ENCODE data around the gene ASF1B.
"Not testable (repeated sequence)": the region's sequence is repeated elsewhere in the genome, so short reads cannot be mapped to it uniquely, and the experiment has no call there.

ASF1B gene
- 1.3 to 5.4 (median 2.5) reads per million in 9 experiments for total RNA-seq

DNA sequence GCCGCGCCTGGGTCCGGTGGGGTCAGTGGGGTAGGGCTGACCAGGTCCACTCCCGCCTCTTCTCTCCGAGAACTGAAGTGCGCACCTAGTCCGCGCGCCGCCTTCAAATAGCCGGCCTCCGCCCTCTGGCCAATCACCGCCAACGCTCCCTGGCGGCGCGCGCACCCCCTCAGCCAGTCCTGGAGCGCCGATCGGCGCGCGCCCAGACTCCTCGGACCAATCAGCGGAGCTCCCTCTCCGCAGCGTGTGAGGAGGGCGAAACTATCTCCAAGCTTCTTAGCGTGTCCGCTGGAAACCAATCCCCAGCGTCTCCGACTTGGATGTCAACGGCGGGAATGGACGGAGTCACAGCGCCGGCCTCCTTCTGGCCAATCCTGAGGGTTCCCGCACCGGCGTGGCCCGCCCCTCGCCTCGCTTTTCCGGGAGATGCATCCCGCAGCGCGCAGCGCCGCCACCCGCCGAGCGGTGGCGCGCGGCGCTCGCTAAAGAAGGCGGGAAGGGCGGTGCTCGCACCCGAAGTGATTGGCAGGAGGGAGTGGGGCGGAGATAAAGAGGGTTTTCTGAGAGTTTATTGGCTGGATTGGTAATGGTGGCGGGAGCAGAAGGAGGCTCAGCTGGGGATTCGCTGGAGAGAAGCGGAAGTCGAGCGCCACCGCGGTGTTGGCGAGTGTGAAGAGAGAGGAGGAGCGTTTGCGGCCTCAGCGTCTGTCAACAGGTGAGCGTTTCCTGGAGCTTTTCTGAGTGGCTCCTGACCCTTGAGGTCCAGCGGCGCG lies at the start of gene ASF1B:
ASF1B (minus strand) TSS at position 81 of the 773 bp plus-strand sequence. CDS start 133 bp downstream, outside the sequence.
- Mint-ChIP-seq H3K27me3 (no peaks in the 10 kb centered on the region), H3K9me3 (no peaks in the 10 kb centered on the region), H3K4me3 (peak within 1 kb of the TSS; percentile 75 to 81), H3K4me1 (ENCODE audit: low read depth in 2 of 2) (peaks cover 19 to 20% of the 10 kb centered on the region in 2 donors), H3K36me3 (ENCODE audit: insufficient read depth) (peaks cover 18% of the 10 kb centered on the region), H3K27ac (peak within 1 kb of the TSS; percentile 75 to 85)
- peak; percentile 95 for DNase-seq
- ATAC-seq (replicated peaks) = peak; percentile 76

DNA sequence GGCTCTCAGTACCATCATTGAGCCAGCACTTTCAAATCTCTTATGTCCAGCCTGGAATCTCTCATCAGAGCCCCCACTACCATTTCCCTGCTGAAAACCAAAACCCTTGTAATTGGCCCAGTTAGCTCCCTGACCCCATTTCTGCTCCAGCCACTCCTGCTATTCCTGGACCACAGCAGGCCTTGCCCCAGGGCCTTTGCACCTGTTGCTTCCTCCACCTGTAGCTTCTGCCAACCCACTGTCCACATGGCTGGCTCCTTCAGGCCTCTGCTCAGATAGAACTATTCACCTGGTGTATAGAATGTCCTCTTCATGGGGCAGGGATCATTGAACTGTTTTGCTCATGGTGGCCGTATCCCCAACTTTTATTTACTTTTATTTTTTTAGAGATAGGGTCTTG lies 49.3 kb upstream of the ASF1B start:
- H3K4me3 Mint-ChIP-seq; H3K9me3 Mint-ChIP-seq; H3K27me3 Mint-ChIP-seq; H3K4me1 Mint-ChIP-seq (ENCODE audit: low read depth in 2 of 2); DNase-seq; ATAC-seq (replicated peaks): not testable (repeated sequence)
- Mint-ChIP-seq H3K27ac (peak overlapping the region in 1 of 2 donors; percentile 44), H3K36me3 (ENCODE audit: insufficient read depth) (peaks cover 13% of the 10 kb centered on the region)

- no peaks in the 10 kb centered on the region for H3K27me3 Mint-ChIP-seq
- no peaks in the 10 kb centered on the region for H3K9me3 Mint-ChIP-seq
- H3K4me3 Mint-ChIP-seq = no peak overlapping the region
- no peak for ATAC-seq (replicated peaks)
- peak overlapping the region; percentile 44 to 71 for H3K27ac Mint-ChIP-seq
- peaks cover 13% of the 10 kb centered on the region for H3K36me3 Mint-ChIP-seq (ENCODE audit: insufficient read depth)
- peaks cover under 1 to 7% of the 10 kb centered on the region in 2 donors for H3K4me1 Mint-ChIP-seq (ENCODE audit: low read depth in 2 of 2)
- DNase-seq = no peak
These were observed 48.8 kb upstream of the ASF1B start for GRCh38 chr19:14185158-14185557.

DNA sequence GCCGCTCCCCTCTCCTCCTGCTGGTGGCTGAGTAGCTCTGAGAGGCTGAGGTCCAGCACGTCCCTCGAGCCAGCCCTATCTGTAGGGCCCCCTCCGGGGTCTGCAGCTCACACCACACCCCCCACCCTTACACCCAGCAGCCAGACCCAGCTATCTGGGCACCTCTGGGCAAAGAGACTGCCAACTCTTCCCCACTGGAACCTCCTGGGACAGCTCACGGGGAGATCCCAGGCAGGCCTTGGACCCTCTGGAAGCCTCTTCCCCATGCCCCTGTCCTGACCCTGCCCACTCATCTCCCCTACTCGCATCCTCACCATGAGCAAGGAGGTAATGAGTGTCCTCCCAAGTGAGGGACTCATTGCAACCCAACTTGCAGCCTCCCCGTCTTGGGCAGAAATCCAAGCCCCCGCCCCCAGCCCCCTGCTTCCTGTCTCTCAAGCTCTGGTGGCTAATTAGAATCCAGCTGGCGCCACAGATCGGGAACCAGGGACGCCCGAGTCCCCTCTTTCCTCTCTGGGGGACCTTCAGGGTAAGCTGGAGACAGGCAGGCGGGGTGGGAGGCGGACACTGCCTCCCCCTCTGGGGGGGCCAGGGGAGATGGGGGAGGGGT lies 47.5 kb upstream of the ASF1B start:
- Mint-ChIP-seq H3K4me3 (no peak overlapping the region), H3K9me3 (no peaks in the 10 kb centered on the region), H3K4me1 (ENCODE audit: low read depth in 2 of 2) (peaks cover 0 to 7% of the 10 kb centered on the region in 2 donors), H3K36me3 (ENCODE audit: insufficient read depth) (peaks cover 13% of the 10 kb centered on the region), H3K27ac (no peak overlapping the region), H3K27me3 (no peaks in the 10 kb centered on the region)
- no peak for DNase-seq
- ATAC-seq (replicated peaks) = no peak

DNA sequence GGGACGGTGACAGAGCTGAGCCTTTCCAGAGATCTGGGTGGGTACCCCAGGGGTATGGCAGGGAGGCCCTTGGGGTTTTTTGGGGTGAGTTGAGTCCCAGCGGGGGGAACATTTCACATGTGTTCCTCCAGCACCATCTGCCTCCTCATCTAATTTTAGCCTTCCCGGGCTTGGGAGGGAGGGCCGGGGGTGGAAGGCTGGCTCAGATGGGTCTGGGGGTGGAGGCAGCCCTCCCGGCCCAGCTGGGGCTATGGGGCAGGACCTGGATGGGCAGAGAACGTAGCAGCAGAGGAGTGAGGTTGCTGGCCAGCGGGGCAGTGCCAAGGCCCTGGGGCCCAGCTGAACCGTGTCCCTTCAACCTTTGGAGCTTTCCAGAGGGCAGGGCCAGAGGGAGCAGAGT lies 46.1 kb upstream of the ASF1B start:
- Mint-ChIP-seq H3K9me3 (no peaks in the 10 kb centered on the region), H3K27me3 (no peaks in the 10 kb centered on the region), H3K4me1 (ENCODE audit: low read depth in 2 of 2) (peaks cover 0 to 7% of the 10 kb centered on the region in 2 donors), H3K27ac (no peak overlapping the region), H3K4me3 (no peak overlapping the region), H3K36me3 (ENCODE audit: insufficient read depth) (peaks cover 9% of the 10 kb centered on the region)
- ATAC-seq (replicated peaks) (no peak), DNase-seq (no peak)

DNA sequence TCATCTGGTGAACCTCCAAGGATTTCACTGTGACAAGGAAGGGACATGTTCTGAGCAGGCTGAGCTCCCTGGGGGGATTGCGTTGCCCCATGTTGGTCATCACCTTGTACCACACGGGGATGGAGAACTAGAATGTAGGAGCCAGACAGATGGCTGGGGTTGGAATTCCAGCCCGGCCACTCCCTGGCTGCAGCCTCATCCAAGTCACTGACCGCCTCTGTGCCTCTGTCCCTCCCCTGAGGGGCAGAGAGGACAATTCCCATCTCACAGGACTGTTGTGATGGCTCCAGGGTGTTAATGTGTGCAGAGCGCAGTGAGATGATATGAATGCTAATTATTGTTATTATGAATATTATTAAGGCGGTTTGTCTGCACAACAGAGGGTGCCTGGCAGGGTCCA lies 45.5 kb upstream of the ASF1B start:
- Mint-ChIP-seq H3K36me3 (ENCODE audit: insufficient read depth) (peaks cover 9% of the 10 kb centered on the region), H3K9me3 (no peaks in the 10 kb centered on the region), H3K4me1 (ENCODE audit: low read depth in 2 of 2) (peaks cover 0 to 7% of the 10 kb centered on the region in 2 donors), H3K27me3 (no peaks in the 10 kb centered on the region), H3K4me3 (no peak overlapping the region), H3K27ac (no peak overlapping the region)
- ATAC-seq (replicated peaks) (no peak), DNase-seq (no peak)

DNA sequence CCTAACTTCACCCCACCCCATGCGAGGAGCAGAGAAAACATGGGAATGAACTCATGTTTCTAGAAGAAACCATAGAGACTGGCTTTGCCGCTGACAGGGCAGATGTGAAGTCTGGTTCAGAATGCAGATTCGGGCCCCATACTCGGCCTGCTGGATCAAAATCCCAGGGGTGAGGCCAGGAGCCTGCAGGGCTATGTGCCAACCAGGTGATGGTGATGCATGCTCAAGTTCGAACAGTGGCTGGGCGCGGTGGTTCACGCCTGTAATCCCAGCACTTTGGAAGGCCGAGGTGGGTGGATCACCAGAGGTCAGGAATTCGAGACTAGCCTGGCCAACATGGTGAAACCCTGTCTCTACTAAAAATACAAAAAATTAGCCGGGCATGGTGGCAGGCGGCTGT lies 44.8 kb upstream of the ASF1B start:
- not testable (repeated sequence) for ATAC-seq (replicated peaks); H3K4me1 Mint-ChIP-seq (ENCODE audit: low read depth in 2 of 2); H3K9me3 Mint-ChIP-seq; H3K27me3 Mint-ChIP-seq; DNase-seq; H3K36me3 Mint-ChIP-seq (ENCODE audit: insufficient read depth); H3K27ac Mint-ChIP-seq; H3K4me3 Mint-ChIP-seq

GRCh38 chr19:14177496-14178074 lies 41.2 kb upstream of the ASF1B start:
- no peak for ATAC-seq (replicated peaks)
- no peak overlapping the region for H3K4me3 Mint-ChIP-seq
- H3K27me3 Mint-ChIP-seq = no peaks in the 10 kb centered on the region
- H3K4me1 Mint-ChIP-seq (ENCODE audit: low read depth in 2 of 2) = peaks cover 5 to 8% of the 10 kb centered on the region in 2 donors
- H3K9me3 Mint-ChIP-seq = no peaks in the 10 kb centered on the region
- DNase-seq = no peak
- peaks cover 9% of the 10 kb centered on the region for H3K36me3 Mint-ChIP-seq (ENCODE audit: insufficient read depth)
- peak overlapping the region in 1 of 2 donors; percentile 29 for H3K27ac Mint-ChIP-seq

DNA sequence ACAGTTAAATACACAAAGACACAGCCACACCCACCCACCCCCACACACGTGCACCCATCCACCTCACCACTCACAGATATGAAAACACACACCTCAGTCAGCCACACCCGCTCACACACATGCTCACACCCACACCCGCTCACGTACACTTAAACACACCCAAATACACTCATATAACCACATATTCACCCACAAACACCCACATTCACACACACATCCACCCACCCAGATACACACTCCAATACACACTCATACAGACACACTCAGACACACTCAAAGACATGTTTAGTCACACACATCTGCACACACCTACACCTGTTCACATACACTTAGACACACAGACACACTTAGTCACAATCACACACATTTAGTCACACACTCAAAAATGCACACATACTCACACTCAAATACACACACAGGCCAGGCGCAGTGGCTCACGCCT lies 39.0 kb upstream of the ASF1B start:
- peak overlapping the region; percentile 0 to 6 for H3K27ac Mint-ChIP-seq
- ATAC-seq (replicated peaks) (no peak), DNase-seq (no peak)
- no peak overlapping the region for H3K4me3 Mint-ChIP-seq
- no peaks in the 10 kb centered on the region for H3K9me3 Mint-ChIP-seq
- peaks cover 5 to 8% of the 10 kb centered on the region in 2 donors for H3K4me1 Mint-ChIP-seq (ENCODE audit: low read depth in 2 of 2)
- H3K36me3 Mint-ChIP-seq (ENCODE audit: insufficient read depth) = peaks cover 3% of the 10 kb centered on the region
- H3K27me3 Mint-ChIP-seq = no peaks in the 10 kb centered on the region

GRCh38 chr19:14174883-14175282 lies 38.5 kb upstream of the ASF1B start:
- Mint-ChIP-seq H3K4me1 (ENCODE audit: low read depth in 2 of 2) (peaks cover 5 to 8% of the 10 kb centered on the region in 2 donors), H3K9me3 (no peaks in the 10 kb centered on the region), H3K27ac (peak overlapping the region in 1 of 2 donors; percentile 6), H3K4me3 (no peak overlapping the region), H3K36me3 (ENCODE audit: insufficient read depth) (peaks cover 3% of the 10 kb centered on the region), H3K27me3 (no peaks in the 10 kb centered on the region)
- ATAC-seq (replicated peaks) (no peak), DNase-seq (no peak)

DNA sequence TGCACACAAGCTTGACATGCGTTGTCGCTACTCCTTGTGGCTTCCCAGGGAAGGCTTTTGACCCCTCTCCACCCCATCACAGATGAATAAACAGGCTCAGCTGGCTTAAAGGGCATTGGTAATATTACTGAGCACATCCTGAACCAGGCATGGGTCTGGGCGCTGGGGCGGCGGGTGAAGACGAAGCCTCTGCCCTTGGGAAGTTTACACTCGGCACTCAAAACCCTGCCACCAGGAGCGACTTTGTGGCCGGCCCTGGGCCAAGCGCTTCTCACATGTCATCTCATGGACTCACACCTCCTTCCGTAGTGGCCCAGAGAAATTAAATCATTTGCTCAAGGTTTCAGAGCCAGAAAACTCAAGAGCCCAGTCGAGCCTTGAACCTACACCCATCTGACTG lies 32.6 kb upstream of the ASF1B start:
- no peaks in the 10 kb centered on the region for H3K27me3 Mint-ChIP-seq
- no peak overlapping the region for H3K27ac Mint-ChIP-seq
- H3K4me1 Mint-ChIP-seq (ENCODE audit: low read depth in 2 of 2) = peaks cover 20 to 23% of the 10 kb centered on the region in 2 donors
- DNase-seq (no peak), ATAC-seq (replicated peaks) (no peak)
- H3K36me3 Mint-ChIP-seq (ENCODE audit: insufficient read depth) = peaks cover 18% of the 10 kb centered on the region
- H3K4me3 Mint-ChIP-seq = no peak overlapping the region
- H3K9me3 Mint-ChIP-seq = no peaks in the 10 kb centered on the region

GRCh38 chr19:14168259-14168972 lies 32.0 kb upstream of the ASF1B start:
- Mint-ChIP-seq H3K36me3 (ENCODE audit: insufficient read depth) (peaks cover 18% of the 10 kb centered on the region), H3K4me1 (ENCODE audit: low read depth in 2 of 2) (peaks cover 20% of the 10 kb centered on the region in 2 donors), H3K4me3 (peak overlapping the region; percentile 21 to 71), H3K27me3 (no peaks in the 10 kb centered on the region), H3K9me3 (no peaks in the 10 kb centered on the region), H3K27ac (peak overlapping the region in 1 of 2 donors; percentile 88)
- ATAC-seq (replicated peaks) (no peak), DNase-seq (no peak)

DNA sequence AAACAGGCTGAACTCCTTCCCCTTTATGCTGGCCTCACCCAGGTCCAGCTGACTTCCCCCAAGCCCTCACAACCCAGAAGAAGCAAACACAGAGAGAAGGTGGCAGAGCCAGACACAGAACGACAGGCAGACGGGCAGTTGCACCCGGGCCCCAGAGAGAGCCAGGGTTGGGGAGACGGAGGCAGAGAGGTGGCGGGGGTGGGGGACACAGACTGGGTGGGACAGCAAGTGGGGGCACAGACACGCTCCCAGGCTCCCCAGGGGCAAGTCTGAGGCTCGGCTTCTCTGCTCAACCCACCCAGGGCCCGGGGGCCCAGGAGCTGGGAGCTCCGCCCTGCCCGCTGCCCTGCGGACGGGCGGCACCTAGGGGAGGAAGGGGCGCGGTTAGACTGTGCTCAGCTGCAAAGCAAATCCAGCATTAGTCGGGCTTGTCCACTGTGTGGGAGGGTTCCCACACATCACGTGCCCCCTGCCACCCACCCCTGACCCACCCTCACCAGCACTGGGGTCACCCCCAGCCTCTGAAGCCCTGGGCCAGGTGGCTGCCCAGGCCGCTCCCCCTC lies 31.3 kb upstream of the ASF1B start:
- H3K4me3 Mint-ChIP-seq = peak overlapping the region; percentile 83 to 87
- no peaks in the 10 kb centered on the region for H3K27me3 Mint-ChIP-seq
- H3K36me3 Mint-ChIP-seq (ENCODE audit: insufficient read depth) = peaks cover 18% of the 10 kb centered on the region
- DNase-seq = no peak
- H3K27ac Mint-ChIP-seq = peak overlapping the region; percentile 86 to 88
- peak; percentile 58 for ATAC-seq (replicated peaks)
- no peaks in the 10 kb centered on the region for H3K9me3 Mint-ChIP-seq
- peaks cover 20% of the 10 kb centered on the region in 2 donors for H3K4me1 Mint-ChIP-seq (ENCODE audit: low read depth in 2 of 2)

Data from effector memory CD8-positive, alpha-beta T cell (primary cell).